ENCODE measurements around the gene TUBE1. TPM values are rescaled to one million over a fixed set of nuclear protein-coding genes. Genes with fewer than 3 reads are reported as not detected.

The TUBE1 gene
- total RNA-seq, 1 donor from 2014 or later: 25.8 TPM

- DNase-seq (ENCODE audit: low spot score, unreplicated experiment): no peak
- TF ChIP-seq CTCF (IDR thresholded peaks at IDR 0.05; ENCODE audit: unreplicated experiment): no peak
- Mint-ChIP-seq H3K27ac (no peak overlapping the region), H3K9me3 (ENCODE audit: low read depth) (no peaks in the 10 kb centered on the region), H3K4me1 (ENCODE audit: low read depth) (peaks cover 7% of the 10 kb centered on the region), H3K36me3 (ENCODE audit: insufficient read depth) (no peaks in the 10 kb centered on the region), H3K27me3 (peaks cover 17% of the 10 kb centered on the region), H3K4me3 (ENCODE audit: low read depth) (no peak overlapping the region)
These were observed 52.7 kb downstream of the TUBE1 start for GRCh38 chr6:112034616-112034995.

DNA sequence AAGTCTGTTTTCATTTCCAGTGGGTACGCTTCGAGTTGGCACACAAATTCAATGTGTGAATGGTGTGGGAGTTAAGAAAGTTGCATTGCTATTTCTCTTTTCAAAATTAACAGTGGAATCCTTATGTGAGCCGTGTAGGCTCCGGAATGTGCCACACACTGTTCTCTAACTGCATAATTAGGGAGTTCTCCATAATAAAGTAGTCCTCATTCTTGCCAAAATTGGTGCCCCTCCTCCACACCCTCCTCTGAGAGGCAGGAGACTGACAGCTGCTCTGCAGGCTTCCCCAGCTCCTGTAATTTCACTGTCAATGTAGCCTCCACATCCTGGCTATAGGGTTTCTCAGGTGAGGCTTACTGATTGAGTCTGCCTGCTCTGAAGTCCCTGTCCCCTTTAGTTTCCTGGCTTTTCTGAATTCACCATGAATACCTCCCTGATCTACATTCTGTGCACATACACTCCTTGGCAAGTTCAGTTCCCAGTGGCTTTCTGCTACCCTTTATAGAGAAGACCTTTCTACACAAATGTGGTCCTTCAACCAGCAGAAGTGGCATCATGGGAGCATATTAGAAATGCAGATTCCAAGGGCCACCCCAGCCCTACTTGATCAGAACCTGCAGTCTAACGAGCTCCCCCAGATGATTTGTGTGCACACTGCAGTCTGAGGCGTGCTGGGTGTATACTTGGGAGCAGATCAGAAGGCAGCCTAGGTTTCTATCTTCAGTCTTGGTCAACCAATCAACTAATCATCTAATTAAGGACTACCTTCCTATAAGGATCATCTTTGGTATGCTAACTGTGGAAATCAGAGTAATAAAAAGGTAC is 53.3 kb downstream of the TUBE1 start:
- no peaks in the 10 kb centered on the region for H3K9me3 Mint-ChIP-seq (ENCODE audit: low read depth)
- no peak overlapping the region for H3K4me3 Mint-ChIP-seq (ENCODE audit: low read depth)
- no peak for TF ChIP-seq CTCF (IDR thresholded peaks at IDR 0.05; ENCODE audit: unreplicated experiment)
- H3K36me3 Mint-ChIP-seq (ENCODE audit: insufficient read depth): no peaks in the 10 kb centered on the region
- no peak for DNase-seq (ENCODE audit: low spot score, unreplicated experiment)
- H3K27ac Mint-ChIP-seq: no peak overlapping the region
- peaks cover 7% of the 10 kb centered on the region for H3K4me1 Mint-ChIP-seq (ENCODE audit: low read depth)
- peaks cover 17% of the 10 kb centered on the region for H3K27me3 Mint-ChIP-seq

DNA sequence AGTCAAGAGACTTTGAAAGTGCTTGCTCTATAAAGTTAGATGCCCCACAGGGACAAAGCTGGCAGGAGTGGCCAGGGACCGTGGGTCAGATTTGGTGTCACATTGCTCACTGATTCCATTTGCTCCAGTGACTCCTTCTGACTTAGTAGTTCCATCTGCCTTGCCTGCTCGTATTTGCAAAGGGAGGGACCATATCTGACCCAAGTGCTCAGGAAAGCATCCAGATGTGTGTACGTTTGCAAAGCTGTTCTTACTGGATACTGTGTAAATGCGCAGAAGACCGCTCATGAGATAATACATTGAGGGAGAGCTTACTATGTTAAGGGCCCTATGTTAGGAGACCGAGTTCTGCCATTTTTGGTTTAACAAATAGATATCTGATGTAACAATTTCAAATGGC is 54.6 kb downstream of the TUBE1 start:
- peaks cover 7% of the 10 kb centered on the region for H3K4me1 Mint-ChIP-seq (ENCODE audit: low read depth)
- no peaks in the 10 kb centered on the region for H3K9me3 Mint-ChIP-seq (ENCODE audit: low read depth)
- peaks cover 17% of the 10 kb centered on the region for H3K27me3 Mint-ChIP-seq
- no peak for DNase-seq (ENCODE audit: low spot score, unreplicated experiment)
- TF ChIP-seq CTCF (IDR thresholded peaks at IDR 0.05; ENCODE audit: unreplicated experiment): no peak
- no peaks in the 10 kb centered on the region for H3K36me3 Mint-ChIP-seq (ENCODE audit: insufficient read depth)
- no peak overlapping the region for H3K4me3 Mint-ChIP-seq (ENCODE audit: low read depth)
- no peak overlapping the region for H3K27ac Mint-ChIP-seq

DNA sequence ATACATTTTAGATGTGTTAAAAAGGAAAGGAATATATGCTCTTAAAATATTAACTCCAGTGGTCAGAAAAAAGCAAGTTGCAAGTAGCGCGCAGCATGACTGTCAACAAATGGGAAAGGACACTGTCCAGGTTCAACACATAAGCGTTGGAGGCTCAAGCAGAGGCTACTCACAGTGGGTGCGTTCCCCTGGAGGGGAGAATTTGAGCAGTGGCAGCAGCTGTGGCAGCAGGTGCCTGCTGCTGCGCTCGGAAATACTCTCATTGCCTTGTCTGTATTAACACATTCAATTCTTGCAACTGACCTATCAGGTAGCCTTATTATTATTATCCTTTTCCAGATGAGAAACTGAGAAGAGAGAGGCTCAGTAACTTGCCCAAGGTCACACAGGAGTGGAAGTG is 55.3 kb downstream of the TUBE1 start:
- H3K27ac Mint-ChIP-seq: no peak overlapping the region
- H3K9me3 Mint-ChIP-seq (ENCODE audit: low read depth): no peaks in the 10 kb centered on the region
- peaks cover 7% of the 10 kb centered on the region for H3K4me1 Mint-ChIP-seq (ENCODE audit: low read depth)
- H3K4me3 Mint-ChIP-seq (ENCODE audit: low read depth): no peak overlapping the region
- H3K36me3 Mint-ChIP-seq (ENCODE audit: insufficient read depth): no peaks in the 10 kb centered on the region
- H3K27me3 Mint-ChIP-seq: peaks cover 17% of the 10 kb centered on the region
- no peak for DNase-seq (ENCODE audit: low spot score, unreplicated experiment)
- TF ChIP-seq CTCF (IDR thresholded peaks at IDR 0.05; ENCODE audit: unreplicated experiment): no peak

DNA sequence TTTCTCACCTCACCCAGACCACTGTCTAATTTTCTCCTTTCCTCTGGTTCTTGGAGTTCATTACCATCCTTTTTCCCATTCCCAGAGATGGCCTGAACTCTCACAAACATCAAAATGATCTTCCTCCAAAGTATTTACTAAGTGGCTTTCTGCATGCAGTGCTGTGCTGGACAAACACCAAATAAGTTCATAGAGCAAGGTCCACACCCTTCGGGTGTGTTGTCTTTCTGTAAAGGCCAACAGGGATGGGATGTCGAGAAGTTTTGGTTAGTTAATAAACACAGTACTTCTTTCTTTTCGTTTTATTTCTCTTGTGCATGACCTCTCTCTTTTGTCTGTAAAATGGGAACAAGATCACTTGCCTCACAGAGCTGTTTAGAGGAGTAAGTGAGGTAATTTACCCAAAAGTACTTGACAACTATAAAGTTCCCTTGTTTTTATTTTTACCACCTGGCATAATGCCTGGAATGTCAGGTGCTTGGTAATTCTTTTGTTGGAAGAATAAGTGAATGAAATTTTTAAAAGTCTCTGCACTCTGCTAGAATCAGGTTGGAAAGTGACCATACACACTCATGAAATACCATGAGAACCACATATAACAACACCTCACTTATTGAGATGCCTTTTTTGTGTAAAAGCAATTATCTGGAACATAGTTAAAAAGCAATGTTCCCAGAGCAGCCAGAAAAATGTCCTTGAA is 56.2 kb downstream of the TUBE1 start:
- Mint-ChIP-seq H3K36me3 (ENCODE audit: insufficient read depth) (no peaks in the 10 kb centered on the region), H3K27me3 (peaks cover 17% of the 10 kb centered on the region), H3K4me1 (ENCODE audit: low read depth) (peaks cover 7% of the 10 kb centered on the region), H3K4me3 (ENCODE audit: low read depth) (no peak overlapping the region), H3K27ac (no peak overlapping the region), H3K9me3 (ENCODE audit: low read depth) (no peaks in the 10 kb centered on the region)
- no peak for DNase-seq (ENCODE audit: low spot score, unreplicated experiment)
- TF ChIP-seq CTCF (IDR thresholded peaks at IDR 0.05; ENCODE audit: unreplicated experiment): no peak
